Testis (tissue), 2 donors: ENCODE results near the gene WFDC10A.

ENCODE experiments used
- POLR2A ChIP-seq: fragments of 450-650 bp; IDR thresholded peaks from one replicate; pipeline ENCODE4 v1.6.1; 2017; ENCODE audit warnings: antibody characterized with exemption, mild to moderate bottlenecking, moderate library complexity
- TF ChIP-seq, protein P1 (sequence below), 3 experiments: fragments of 450-650 bp in 2 of 3; fragments of 200-600 bp in 1 of 3; sonication (generic) in 1 of 3; IDR thresholded peaks; one replicate each; pipeline ENCODE4 v1.5.1; 2016 to 2019; ENCODE audit warnings: antibody characterized with exemption in 3 of 3, mild to moderate bottlenecking in 2 of 3, moderate library complexity in 1 of 3

DNA sequence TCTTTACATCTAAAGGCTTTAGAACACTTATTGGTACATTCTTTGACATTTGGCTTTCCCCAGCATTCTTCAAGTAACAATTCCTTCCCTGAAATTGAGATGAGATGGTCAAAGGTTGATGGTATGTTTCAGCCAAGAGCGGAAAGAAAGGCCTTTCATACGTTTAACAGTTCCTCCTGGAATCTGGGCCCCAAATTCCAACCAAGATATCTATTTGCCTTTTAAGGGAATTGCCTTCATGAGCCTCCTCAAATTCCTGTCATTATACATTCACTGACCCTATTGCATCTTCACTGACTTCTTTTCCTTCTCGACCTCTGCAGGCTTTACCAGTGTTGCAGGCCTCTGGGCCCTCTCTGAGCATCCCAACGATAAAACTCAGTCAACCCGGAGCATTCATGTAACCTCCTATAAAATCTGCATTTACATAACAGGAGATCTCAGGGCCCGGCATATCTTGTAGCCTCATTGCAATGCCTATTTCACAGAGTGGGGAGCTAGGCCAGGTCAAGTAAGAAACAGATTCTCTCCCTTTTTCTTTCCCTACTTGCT is 19.8 kb downstream of the WFDC10A start:
- TF ChIP-seq, protein P1, sequence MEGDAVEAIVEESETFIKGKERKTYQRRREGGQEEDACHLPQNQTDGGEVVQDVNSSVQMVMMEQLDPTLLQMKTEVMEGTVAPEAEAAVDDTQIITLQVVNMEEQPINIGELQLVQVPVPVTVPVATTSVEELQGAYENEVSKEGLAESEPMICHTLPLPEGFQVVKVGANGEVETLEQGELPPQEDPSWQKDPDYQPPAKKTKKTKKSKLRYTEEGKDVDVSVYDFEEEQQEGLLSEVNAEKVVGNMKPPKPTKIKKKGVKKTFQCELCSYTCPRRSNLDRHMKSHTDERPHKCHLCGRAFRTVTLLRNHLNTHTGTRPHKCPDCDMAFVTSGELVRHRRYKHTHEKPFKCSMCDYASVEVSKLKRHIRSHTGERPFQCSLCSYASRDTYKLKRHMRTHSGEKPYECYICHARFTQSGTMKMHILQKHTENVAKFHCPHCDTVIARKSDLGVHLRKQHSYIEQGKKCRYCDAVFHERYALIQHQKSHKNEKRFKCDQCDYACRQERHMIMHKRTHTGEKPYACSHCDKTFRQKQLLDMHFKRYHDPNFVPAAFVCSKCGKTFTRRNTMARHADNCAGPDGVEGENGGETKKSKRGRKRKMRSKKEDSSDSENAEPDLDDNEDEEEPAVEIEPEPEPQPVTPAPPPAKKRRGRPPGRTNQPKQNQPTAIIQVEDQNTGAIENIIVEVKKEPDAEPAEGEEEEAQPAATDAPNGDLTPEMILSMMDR (IDR thresholded peaks at IDR 0.05): no peak
- no peak for TF ChIP-seq POLR2A
